Activated T-cell treated with anti-CD3 and anti-CD28 coated beads for 4 hours (primary cell): ENCODE results near the gene POU3F1.

ENCODE experiments used
- DNase-seq: peaks from one replicate; pipeline ENCODE4 v3.0.0-alpha.2; 2020

Gene POU3F1

GRCh38 chr1:38046333-38046883 lies at the start of gene POU3F1:
TSS of gene POU3F1 (minus strand) at chr1:38046793. CDS start at chr1:38046743, 50 bp downstream.
- no peak for DNase-seq

DNA sequence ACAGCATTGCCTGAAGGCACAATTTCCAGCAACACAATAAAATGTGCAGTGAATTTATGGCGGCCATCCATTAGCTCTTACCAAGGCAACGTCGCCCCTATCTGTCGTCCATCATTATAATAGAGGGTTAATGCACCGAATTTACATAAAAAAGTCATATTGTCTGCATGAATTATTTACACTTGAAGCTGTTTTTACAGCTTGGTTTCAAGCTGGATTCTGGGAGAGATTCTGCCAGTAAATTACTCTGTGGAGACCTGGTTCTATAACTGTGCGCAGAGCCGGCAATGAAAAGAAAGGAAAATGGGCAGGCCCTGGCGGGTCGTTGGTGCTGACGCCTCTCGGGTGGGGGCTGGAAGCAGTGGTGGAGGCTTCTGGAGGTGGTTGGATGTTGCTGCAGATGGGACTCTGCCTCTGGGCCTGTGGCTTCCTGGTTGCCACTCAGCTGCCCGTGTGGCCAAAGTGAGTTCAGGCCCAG lies 48.9 kb upstream of the POU3F1 start:
- DNase-seq, result no peak

DNA sequence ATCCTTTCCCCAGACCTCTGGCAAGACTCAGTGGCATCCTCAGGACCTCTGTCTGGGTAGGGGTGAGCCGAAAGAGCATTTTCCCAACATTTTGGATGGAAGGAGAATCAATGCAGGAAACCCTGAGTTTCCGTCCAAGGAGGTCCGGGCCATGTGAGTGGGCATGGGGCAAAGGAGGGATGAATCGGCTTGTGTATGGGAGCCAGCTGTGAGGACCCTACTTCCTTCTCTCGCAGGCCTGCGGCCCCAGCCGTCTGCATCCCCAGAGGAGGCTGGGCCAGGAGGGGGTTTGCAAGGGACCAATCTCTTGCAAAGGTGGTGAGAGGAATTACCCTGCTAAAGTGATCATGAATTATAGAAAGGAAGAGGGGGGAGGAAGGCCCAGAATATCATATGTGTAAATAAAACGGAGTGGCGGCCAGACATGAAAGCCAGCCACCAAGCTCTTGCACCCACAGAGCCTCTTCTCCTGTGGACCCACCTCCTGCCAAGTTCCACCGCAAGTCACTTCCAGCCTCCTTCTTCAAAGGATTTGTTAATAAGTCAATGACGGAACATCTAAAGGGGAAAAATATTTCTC lies 48.2 kb upstream of the POU3F1 start:
- DNase-seq, result no peak

DNA sequence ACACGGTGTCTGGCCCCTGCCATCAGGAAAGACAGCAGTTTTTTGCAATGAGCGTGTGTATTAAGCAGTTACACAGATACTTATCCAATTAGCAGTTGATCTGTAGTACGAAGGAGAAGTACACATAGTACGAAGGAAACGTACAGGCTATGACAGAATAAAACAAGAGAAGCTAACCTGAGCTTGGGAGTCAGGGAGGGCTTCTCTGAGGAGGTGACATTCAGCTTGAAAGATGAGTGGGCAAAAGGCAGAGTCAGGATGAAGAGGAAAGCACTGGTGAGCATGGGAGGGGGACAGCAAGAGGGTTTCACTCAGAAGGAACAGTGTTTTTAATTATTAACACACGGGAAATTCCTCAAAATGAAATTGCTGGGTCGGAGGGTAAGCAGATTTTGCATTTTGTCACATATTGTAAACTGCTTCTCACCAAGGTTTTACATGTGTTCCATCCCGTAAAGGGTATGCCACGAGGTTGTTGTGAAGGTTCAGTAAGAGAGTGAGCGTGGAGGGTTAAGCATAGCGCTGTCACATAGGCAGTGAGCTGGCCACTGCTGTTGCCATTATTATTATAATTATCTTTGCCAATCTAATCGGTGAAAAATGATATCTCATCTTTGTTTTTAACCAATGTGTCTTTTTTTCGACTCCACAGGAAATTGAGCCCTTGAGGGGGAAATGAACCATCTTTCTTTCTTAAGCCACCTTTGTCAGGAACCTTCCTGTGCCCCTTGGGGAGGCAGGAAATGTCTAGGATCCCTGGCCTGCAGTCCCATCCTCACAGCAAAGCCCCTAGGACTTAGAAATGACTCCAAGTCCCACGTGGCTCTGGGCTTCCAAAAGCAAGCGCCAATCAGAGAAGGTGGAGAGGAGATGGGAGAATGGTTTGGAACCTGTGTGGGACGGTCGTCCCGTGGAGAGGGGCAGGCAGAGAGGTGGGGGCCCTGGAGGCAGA lies 47.3 kb upstream of the POU3F1 start:
- no peak for DNase-seq

GRCh38 chr1:38092256-38092655 lies 45.7 kb upstream of the POU3F1 start:
- no peak for DNase-seq

GRCh38 chr1:38090796-38091195 lies 44.2 kb upstream of the POU3F1 start:
- no peak for DNase-seq

DNA sequence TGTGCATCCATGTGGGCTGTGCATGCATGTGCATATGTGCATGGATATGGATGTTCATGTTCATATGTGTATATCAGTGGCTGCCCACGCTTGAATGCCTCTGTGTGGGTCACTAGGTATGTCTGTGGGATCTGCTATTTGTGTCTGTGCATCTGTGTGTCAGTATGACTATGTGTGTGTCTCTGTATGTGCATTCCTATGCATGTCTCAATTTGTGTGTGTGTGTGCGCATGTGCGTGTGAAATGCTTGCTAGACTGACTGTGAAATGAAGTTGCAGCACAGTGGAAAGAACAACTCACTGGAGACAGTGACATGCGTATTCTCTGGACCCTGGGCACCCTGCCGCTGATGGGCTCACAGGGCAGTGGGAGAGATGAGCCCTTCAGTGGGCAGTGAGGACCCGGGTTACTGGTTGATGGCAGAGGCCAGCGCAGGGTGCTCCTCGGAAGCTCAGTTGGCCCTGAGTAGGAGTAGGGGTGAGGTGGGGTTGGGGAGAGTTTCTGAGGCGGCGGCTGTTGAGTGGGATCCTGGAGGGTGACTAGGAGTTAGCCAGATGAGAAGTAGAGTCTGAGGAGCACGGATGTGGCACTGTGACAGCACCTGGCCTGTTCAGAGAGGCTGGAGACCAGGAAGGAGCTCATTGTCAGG lies 43.2 kb upstream of the POU3F1 start:
- no peak for DNase-seq

DNA sequence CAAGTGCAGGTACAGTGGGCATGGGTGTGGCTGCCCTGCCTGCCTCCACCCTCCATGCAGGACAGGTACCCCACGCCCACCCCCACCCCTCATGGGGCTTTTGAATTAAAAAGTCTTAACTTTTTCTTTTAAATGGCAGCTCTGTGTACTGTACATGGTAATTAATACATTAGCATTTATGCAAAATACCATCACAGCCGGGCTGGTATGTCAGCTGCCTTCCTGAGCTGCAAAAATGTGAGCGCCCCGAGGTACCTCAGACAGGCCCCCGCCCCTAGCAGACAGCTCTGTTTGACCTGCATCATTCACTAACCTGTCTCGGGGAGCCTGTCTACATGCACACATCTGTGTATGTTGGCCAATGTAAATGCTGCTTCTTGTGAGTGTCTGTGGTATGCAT lies 42.2 kb upstream of the POU3F1 start:
- DNase-seq, result no peak

DNA sequence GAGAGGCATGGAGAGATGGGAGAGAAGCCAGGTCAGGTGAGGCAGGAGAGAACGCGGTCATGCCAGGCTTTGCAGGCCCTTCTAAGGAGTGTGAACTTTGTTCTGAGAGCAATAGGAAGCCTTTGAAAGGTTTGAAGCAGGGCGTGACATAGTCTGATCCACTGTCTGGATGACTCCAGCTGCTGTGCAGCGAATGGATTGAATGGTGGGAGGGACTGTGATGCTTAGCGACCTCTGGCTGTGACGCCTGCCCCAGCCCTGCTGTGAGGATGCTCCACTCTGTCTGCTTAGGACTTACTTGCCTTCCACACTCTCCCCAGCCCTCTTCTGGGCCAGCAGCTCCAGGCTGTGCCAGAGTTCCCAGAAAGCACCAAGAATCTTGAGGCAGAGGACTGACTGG lies 41.8 kb upstream of the POU3F1 start:
- DNase-seq, result no peak

DNA sequence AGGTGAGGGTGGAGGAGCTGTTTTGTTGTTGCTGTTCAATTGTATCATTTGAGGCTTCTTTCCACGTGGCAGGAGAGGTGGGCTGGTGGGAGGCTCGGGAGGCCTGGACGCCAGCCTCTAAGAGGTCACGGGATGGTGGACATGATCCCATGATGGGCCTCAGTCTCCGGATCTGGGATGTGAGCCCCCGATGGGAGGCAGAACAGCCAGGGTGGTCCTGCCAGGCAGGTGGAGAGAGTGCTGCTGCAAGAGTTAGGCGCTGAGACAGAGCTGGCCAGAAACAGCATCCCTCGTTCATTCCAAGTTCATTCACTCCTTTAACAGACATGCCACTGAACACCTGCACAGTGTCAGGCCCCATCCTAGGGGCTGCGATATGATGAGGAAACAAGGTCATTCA lies 41.1 kb upstream of the POU3F1 start:
- no peak for DNase-seq

DNA sequence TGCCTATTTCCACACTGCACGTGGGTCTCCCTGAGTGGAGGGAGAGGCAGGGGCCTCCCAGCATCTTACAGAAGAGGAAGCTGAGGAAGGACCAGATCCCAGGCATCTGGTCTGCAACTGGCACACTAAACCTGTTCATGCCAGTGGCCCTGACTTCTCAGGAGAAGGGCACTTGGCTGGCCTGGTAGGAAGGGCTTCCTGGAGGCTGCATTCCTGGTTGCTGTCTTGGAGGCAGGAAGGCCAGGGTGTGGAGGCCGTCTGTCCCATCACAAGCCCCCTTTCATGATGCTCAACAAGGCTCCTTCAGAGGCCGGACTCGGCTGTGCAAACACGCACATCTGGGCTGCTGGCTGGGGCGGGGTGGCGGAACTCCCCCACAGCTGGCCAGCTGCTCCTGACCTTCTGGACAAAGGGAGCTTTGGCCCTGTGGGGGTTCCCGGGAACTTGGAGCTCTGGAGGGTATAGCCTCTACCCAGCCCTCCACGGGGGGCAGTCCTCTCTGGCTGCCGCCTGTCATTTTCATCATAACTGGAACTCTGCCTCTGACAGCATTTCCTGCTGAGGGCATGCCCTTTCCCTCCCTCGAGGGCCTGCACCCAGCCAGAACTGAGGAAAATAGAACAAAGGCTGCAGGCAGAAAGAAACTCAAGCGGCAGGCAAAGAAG lies 39.2 kb upstream of the POU3F1 start:
- no peak for DNase-seq

GRCh38 chr1:38084700-38085099 lies 38.1 kb upstream of the POU3F1 start:
- no peak for DNase-seq

GRCh38 chr1:38084113-38084512 lies 37.5 kb upstream of the POU3F1 start:
- DNase-seq, result no peak

DNA sequence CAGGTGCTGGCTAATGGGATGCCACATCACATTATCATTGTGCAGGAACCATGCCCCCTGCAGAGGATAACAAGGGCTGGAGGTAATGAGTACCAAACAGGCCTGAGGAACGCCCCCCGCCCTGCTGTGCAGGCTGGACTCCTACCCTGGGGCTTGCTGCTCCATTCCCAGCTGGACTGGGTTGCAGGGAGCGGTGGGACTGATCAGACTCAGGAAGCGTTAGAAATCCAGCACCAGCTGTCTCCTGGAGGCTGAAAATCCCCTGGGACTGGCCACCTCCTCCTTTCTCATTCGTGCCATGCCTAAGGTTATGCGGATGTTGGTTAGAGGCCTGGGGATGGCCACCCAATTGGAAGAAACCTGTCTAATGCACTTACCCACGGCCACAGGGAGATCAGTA lies 36.9 kb upstream of the POU3F1 start:
- no peak for DNase-seq

DNA sequence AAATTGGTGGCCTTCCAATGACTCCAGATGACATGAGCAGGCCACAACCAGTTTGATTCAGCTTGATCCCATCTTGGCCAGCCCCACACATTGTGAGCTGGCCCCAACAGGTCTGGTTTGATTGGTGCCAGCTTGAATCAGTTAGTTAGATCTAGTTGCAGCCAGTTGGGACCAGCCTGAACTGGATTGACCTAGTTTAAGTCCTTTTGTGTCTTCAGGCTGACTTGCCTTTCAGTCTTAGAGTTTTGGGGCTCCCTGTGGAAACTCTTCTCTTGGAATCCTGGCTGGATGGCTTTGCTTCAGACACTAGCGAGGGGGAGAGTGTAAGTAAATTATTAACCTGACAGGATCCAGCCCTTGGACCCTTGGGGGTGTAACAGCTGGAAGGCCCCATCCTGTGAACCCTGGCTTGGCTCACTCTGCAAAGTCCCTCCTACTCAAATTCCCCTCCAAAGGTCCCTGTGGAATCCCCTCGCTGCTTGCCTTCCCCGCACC lies 36.2 kb upstream of the POU3F1 start:
- no peak for DNase-seq

- no peak for DNase-seq
Observed at GRCh38 chr1:38079019-38079418, 32.4 kb upstream of the POU3F1 start.

DNA sequence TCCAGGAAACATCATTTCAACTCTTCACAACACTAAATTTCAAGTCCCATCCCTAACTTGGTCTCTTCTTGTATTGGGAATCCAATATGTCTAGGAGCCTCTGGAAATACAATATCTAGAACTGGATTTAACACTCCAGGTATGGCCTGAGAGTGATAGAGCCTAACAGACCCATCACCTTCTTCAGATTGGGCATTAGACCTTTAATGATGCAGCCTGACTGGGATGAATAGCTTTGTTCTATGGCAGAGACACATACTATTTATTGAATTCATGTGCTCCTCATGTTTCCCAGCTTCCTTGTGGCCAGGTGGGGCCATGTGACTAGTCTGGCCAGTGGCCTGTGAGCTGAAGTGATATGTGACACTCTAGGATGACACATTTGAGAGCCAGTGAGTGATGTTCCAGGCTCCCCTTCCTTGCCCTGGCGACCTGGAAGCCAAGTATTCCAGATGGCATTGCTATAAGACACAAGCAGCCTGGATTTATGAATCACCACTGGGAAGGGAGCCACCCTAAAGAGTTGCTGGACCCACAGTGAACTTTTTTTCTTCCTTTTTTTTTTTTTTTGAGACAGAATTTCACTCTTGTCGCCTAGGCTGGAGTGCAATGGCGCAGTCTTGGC lies 31.0 kb upstream of the POU3F1 start:
- no peak for DNase-seq

- DNase-seq, result no peak
Observed at GRCh38 chr1:38076455-38076854, 29.9 kb upstream of the POU3F1 start.

GRCh38 chr1:38076038-38076437 lies 29.4 kb upstream of the POU3F1 start:
- no peak for DNase-seq

DNA sequence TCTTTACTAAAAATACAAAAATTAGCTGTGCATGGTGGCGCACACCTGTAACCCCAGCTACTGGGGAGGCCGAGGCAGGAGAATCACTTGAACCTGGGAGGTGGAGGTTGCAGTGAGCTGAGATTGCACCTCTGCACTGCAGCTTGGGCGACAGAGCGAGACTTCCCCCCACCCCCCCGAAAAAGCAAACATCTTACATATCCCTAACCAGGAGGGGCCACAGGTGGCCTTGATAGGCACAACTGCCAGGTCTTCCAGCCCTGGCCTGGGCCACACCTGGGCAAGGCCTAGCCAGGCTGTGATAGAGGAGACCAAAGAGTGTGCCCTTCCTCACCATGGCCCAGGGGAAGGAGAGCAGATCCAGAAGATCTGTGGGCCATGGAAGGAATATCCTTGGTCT lies 28.6 kb upstream of the POU3F1 start:
- DNase-seq, result no peak

- DNase-seq, result no peak
Observed at GRCh38 chr1:38074302-38074677, 27.7 kb upstream of the POU3F1 start.
